ENCODE data around the gene ATP13A5.

ATP13A5 gene

GRCh38 chr3:193378706-193379105 is at the start of gene ATP13A5:
Gene ATP13A5, minus strand, starts transcription at chr3:193378753. Its CDS starts 28 bp downstream, at chr3:193378725.
- H3K4me1 ChIP-seq (ENCODE audit: insufficient read depth, low read length) = no peaks in the 10 kb centered on the region; the same call in 1 of the 2 replicates
- H3K9ac ChIP-seq (ENCODE audit: low read depth, low read length) = no peak within 1 kb of the TSS
- H3K9me3 ChIP-seq (ENCODE audit: control insufficient read depth, insufficient read depth, low read length) = no peaks in the 10 kb centered on the region
- H3K36me3 ChIP-seq (ENCODE audit: insufficient read depth, low read length) = no peaks in the 10 kb centered on the region

- H3K9me3 ChIP-seq (ENCODE audit: control insufficient read depth, insufficient read depth, low read length) = peaks cover 18% of the 10 kb centered on the region
- no peaks in the 10 kb centered on the region for H3K4me1 ChIP-seq (ENCODE audit: insufficient read depth, low read length)
- H3K36me3 ChIP-seq (ENCODE audit: insufficient read depth, low read length) = no peaks in the 10 kb centered on the region
- no peak overlapping the region for H3K9ac ChIP-seq (ENCODE audit: low read depth, low read length)
These were observed 40.2 kb upstream of the ATP13A5 start for GRCh38 chr3:193418576-193419373.

- peaks cover 18% of the 10 kb centered on the region for H3K9me3 ChIP-seq (ENCODE audit: control insufficient read depth, insufficient read depth, low read length)
- H3K36me3 ChIP-seq (ENCODE audit: insufficient read depth, low read length) = no peaks in the 10 kb centered on the region
- H3K4me1 ChIP-seq (ENCODE audit: insufficient read depth, low read length) = no peaks in the 10 kb centered on the region
- no peak overlapping the region for H3K9ac ChIP-seq (ENCODE audit: low read depth, low read length)
These were observed 38.1 kb upstream of the ATP13A5 start for GRCh38 chr3:193416629-193417028.

- no peaks in the 10 kb centered on the region for H3K9me3 ChIP-seq (ENCODE audit: control insufficient read depth, insufficient read depth, low read length)
These were observed 29.1 kb upstream of the ATP13A5 start for GRCh38 chr3:193407688-193408087.

GRCh38 chr3:193407112-193407511 is 28.6 kb upstream of the ATP13A5 start:
- no peaks in the 10 kb centered on the region for H3K9me3 ChIP-seq (ENCODE audit: control insufficient read depth, insufficient read depth, low read length)
- H3K9ac ChIP-seq (ENCODE audit: low read depth, low read length) = no peak overlapping the region
- H3K4me1 ChIP-seq (ENCODE audit: insufficient read depth, low read length) = 0 out of 2 replicates have a peak, but pooled peaks cover 5% of the 10 kb centered on the region
- no peaks in the 10 kb centered on the region for H3K36me3 ChIP-seq (ENCODE audit: insufficient read depth, low read length)

More at GRCh38 chr3:193407688-193408087, 29.1 kb upstream of the ATP13A5 start:
- Histone ChIP-seq H3K9ac (ENCODE audit: low read depth, low read length) (no peak overlapping the region), H3K4me1 (ENCODE audit: insufficient read depth, low read length) (0 out of 2 replicates have a peak, but pooled peaks cover 5% of the 10 kb centered on the region), H3K36me3 (ENCODE audit: insufficient read depth, low read length) (no peaks in the 10 kb centered on the region)

- H3K4me1 ChIP-seq (ENCODE audit: insufficient read depth, low read length) = 0 out of 2 replicates have a peak, but pooled peaks cover 5% of the 10 kb centered on the region
- H3K9me3 ChIP-seq (ENCODE audit: control insufficient read depth, insufficient read depth, low read length) = no peaks in the 10 kb centered on the region
These were observed 24.8 kb upstream of the ATP13A5 start for GRCh38 chr3:193403307-193403706.

GRCh38 chr3:193400304-193400703 is 21.8 kb upstream of the ATP13A5 start:
- no peak overlapping the region for H3K9ac ChIP-seq (ENCODE audit: low read depth, low read length)
- H3K4me1 ChIP-seq (ENCODE audit: insufficient read depth, low read length) = no peaks in the 10 kb centered on the region
- H3K36me3 ChIP-seq (ENCODE audit: insufficient read depth, low read length) = no peaks in the 10 kb centered on the region
- H3K9me3 ChIP-seq (ENCODE audit: control insufficient read depth, insufficient read depth, low read length) = no peaks in the 10 kb centered on the region

More at GRCh38 chr3:193403307-193403706, 24.8 kb upstream of the ATP13A5 start:
- no peak overlapping the region for H3K9ac ChIP-seq (ENCODE audit: low read depth, low read length)
- no peaks in the 10 kb centered on the region for H3K36me3 ChIP-seq (ENCODE audit: insufficient read depth, low read length)

- no peaks in the 10 kb centered on the region; the same call in 1 of the 2 replicates for H3K9me3 ChIP-seq (ENCODE audit: control insufficient read depth, insufficient read depth, low read length)
- H3K36me3 ChIP-seq (ENCODE audit: insufficient read depth, low read length) = no peaks in the 10 kb centered on the region
- H3K4me1 ChIP-seq (ENCODE audit: insufficient read depth, low read length) = no peaks in the 10 kb centered on the region
- H3K9ac ChIP-seq (ENCODE audit: low read depth, low read length) = no peak overlapping the region
These were observed 18.1 kb upstream of the ATP13A5 start for GRCh38 chr3:193396451-193397244.

GRCh38 chr3:193391902-193392301 is 13.3 kb upstream of the ATP13A5 start:
- Histone ChIP-seq H3K9ac (ENCODE audit: low read depth, low read length) (no peak overlapping the region), H3K4me1 (ENCODE audit: insufficient read depth, low read length) (peaks cover 14% of the 10 kb centered on the region), H3K9me3 (ENCODE audit: control insufficient read depth, insufficient read depth, low read length) (no peaks in the 10 kb centered on the region; the same call in 1 of the 2 replicates), H3K36me3 (ENCODE audit: insufficient read depth, low read length) (no peaks in the 10 kb centered on the region)

- no peaks in the 10 kb centered on the region; the same call in 1 of the 2 replicates for H3K9me3 ChIP-seq (ENCODE audit: control insufficient read depth, insufficient read depth, low read length)
- H3K36me3 ChIP-seq (ENCODE audit: insufficient read depth, low read length) = no peaks in the 10 kb centered on the region
- peaks cover 14% of the 10 kb centered on the region for H3K4me1 ChIP-seq (ENCODE audit: insufficient read depth, low read length)
- no peak overlapping the region for H3K9ac ChIP-seq (ENCODE audit: low read depth, low read length)
These were observed 10.8 kb upstream of the ATP13A5 start for GRCh38 chr3:193389335-193389734.

GRCh38 chr3:193388361-193388760 is 9.8 kb upstream of the ATP13A5 start:
- no peaks in the 10 kb centered on the region for H3K36me3 ChIP-seq (ENCODE audit: insufficient read depth, low read length)
- H3K9me3 ChIP-seq (ENCODE audit: control insufficient read depth, insufficient read depth, low read length) = no peaks in the 10 kb centered on the region; the same call in 1 of the 2 replicates
- H3K4me1 ChIP-seq (ENCODE audit: insufficient read depth, low read length) = peaks cover 14% of the 10 kb centered on the region
- H3K9ac ChIP-seq (ENCODE audit: low read depth, low read length) = no peak overlapping the region

- no peak overlapping the region for H3K9ac ChIP-seq (ENCODE audit: low read depth, low read length)
- H3K36me3 ChIP-seq (ENCODE audit: insufficient read depth, low read length) = no peaks in the 10 kb centered on the region
- peaks cover 14% of the 10 kb centered on the region for H3K4me1 ChIP-seq (ENCODE audit: insufficient read depth, low read length)
- H3K9me3 ChIP-seq (ENCODE audit: control insufficient read depth, insufficient read depth, low read length) = no peaks in the 10 kb centered on the region; the same call in 1 of the 2 replicates
These were observed 9.0 kb upstream of the ATP13A5 start for GRCh38 chr3:193387596-193387995.

GRCh38 chr3:193377591-193377990 is 962 bp downstream of the ATP13A5 start:
- Histone ChIP-seq H3K9ac (ENCODE audit: low read depth, low read length) (no peak overlapping the region), H3K9me3 (ENCODE audit: control insufficient read depth, insufficient read depth, low read length) (no peaks in the 10 kb centered on the region), H3K36me3 (ENCODE audit: insufficient read depth, low read length) (no peaks in the 10 kb centered on the region), H3K4me1 (ENCODE audit: insufficient read depth, low read length) (no peaks in the 10 kb centered on the region; the same call in 1 of the 2 replicates)

- Histone ChIP-seq H3K36me3 (ENCODE audit: insufficient read depth, low read length) (no peaks in the 10 kb centered on the region), H3K4me1 (ENCODE audit: insufficient read depth, low read length) (no peaks in the 10 kb centered on the region; the same call in 1 of the 2 replicates), H3K9ac (ENCODE audit: low read depth, low read length) (no peak overlapping the region), H3K9me3 (ENCODE audit: control insufficient read depth, insufficient read depth, low read length) (no peaks in the 10 kb centered on the region)
These were observed 2.9 kb downstream of the ATP13A5 start for GRCh38 chr3:193375614-193376013.

Data from ES-I3 (cell line).